Lower lobe of right lung (tissue), 2 donors: ENCODE data around the gene CFAP91. TPM values are rescaled to one million over a fixed set of nuclear protein-coding genes. Genes with fewer than 3 reads are reported as not detected.

Source experiments
- ATAC-seq, 2 donors: fragments of 200-7000 bp; cut with Tn5 transposase; one replicate each; pipeline ENCODE4 v1.9.1; 2020 to 2022; ENCODE audit warnings: mild to moderate bottlenecking in 2 of 2, moderate library complexity in 2 of 2
- DNase-seq: peaks from one replicate; pipeline ENCODE4 v3.0.0-alpha.2; 2020
- H3K27ac ChIP-seq: fragments of 200-600 bp; one replicate; pipeline ENCODE4 v1.8.0; 2022
- H3K27me3 ChIP-seq: fragments of 200-600 bp; one replicate; pipeline ENCODE4 v1.8.0; 2022; ENCODE audit warnings: low read depth
- H3K36me3 ChIP-seq: fragments of 200-600 bp; one replicate; pipeline ENCODE4 v1.8.0; 2022; ENCODE audit warnings: mild to moderate bottlenecking
- H3K4me1 ChIP-seq: fragments of 200-600 bp; one replicate; pipeline ENCODE4 v1.8.0; 2022
- H3K4me3 ChIP-seq: fragments of 200-600 bp; one replicate; pipeline ENCODE4 v1.8.0; 2022; ENCODE audit warnings: mild to moderate bottlenecking
- H3K9me3 ChIP-seq: fragments of 200-600 bp; one replicate; pipeline ENCODE4 v1.8.0; 2022
- intact Hi-C: fragments of 100-400 bp; cut with DNase I; formaldehyde crosslinking; loops from one replicate; pipeline ENCODE4 v1.11.0; 2022
- total RNA-seq: library from RNA; stranded (reverse); fragmentation: NEBNext Ultra II Directional; extraction: Animal tissue kit (Norgen Biotek cat#: 25700); gene quantifications from one replicate; pipeline ENCODE4 v1.2.1, GENCODE V29; 2021
- TF ChIP-seq, protein P1 (sequence below): fragments of 200-600 bp; IDR thresholded peaks from one replicate; pipeline ENCODE4 v1.8.0; 2022; ENCODE audit warnings: antibody characterized with exemption, mild to moderate bottlenecking
- donor health status: DM: no; HTN: yes; CAD: no; lungs with severe emphysema.

Gene CFAP91
- total RNA-seq, 1 donor from 2014 or later: 9.0 TPM

- peaks cover 31% of the 10 kb centered on the region for H3K36me3 ChIP-seq
- TF ChIP-seq, protein P1, sequence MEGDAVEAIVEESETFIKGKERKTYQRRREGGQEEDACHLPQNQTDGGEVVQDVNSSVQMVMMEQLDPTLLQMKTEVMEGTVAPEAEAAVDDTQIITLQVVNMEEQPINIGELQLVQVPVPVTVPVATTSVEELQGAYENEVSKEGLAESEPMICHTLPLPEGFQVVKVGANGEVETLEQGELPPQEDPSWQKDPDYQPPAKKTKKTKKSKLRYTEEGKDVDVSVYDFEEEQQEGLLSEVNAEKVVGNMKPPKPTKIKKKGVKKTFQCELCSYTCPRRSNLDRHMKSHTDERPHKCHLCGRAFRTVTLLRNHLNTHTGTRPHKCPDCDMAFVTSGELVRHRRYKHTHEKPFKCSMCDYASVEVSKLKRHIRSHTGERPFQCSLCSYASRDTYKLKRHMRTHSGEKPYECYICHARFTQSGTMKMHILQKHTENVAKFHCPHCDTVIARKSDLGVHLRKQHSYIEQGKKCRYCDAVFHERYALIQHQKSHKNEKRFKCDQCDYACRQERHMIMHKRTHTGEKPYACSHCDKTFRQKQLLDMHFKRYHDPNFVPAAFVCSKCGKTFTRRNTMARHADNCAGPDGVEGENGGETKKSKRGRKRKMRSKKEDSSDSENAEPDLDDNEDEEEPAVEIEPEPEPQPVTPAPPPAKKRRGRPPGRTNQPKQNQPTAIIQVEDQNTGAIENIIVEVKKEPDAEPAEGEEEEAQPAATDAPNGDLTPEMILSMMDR: no peak
- no peak for DNase-seq
- H3K9me3 ChIP-seq: no peaks in the 10 kb centered on the region
- H3K4me1 ChIP-seq: peaks cover 14% of the 10 kb centered on the region
- H3K27me3 ChIP-seq: no peaks in the 10 kb centered on the region
- H3K4me3 ChIP-seq: no peak overlapping the region
- intact Hi-C loops: no loop called here
- ATAC-seq: no peak
- no peak overlapping the region for H3K27ac ChIP-seq
These were observed 36.8 kb upstream of the CFAP91 start for GRCh38 chr3:119665954-119666559.

DNA sequence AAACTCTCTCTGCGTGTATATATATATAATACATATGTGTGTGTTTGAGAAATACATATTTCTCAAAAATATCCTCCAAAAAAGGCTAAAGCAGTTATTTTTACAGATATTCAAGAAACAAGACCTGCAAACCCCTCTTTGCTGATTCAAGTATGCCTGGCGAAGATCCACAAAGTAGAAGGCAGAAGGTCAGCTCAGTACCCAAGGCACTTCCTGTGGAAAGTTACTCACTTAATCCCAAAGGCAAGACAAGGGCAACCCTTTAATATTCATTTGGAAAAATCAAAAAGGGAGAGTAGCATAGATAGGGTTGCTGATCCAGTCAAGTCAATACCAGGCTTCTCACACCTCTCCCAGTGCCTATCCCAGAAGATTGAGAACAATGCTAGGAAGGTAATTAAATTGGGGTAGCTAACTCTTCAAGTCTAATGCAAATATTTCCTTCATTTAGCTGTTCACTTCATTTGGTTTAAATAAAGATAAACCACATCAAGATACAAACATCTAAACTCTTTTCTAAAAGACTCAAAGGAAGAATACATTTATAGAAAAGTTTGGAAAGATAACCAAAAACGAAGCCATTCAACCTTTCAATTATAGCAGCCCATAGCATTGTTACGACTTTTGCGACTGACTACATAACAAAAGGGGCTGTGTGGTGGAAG, 32.8 kb upstream of the CFAP91 start:
- Histone ChIP-seq H3K9me3 (no peaks in the 10 kb centered on the region), H3K4me1 (peaks cover 13% of the 10 kb centered on the region), H3K36me3 (peaks cover 71% of the 10 kb centered on the region), H3K4me3 (no peak overlapping the region), H3K27me3 (no peaks in the 10 kb centered on the region), H3K27ac (no peak overlapping the region)
- no peak for DNase-seq
- intact Hi-C loops: no loop called here
- no peak for ATAC-seq
- TF ChIP-seq, protein P1: no peak

GRCh38 chr3:119672776-119673175, 30.0 kb upstream of the CFAP91 start:
- peaks cover 72% of the 10 kb centered on the region for H3K36me3 ChIP-seq
- H3K27ac ChIP-seq: no peak overlapping the region
- intact Hi-C loops: no loop called here

DNA sequence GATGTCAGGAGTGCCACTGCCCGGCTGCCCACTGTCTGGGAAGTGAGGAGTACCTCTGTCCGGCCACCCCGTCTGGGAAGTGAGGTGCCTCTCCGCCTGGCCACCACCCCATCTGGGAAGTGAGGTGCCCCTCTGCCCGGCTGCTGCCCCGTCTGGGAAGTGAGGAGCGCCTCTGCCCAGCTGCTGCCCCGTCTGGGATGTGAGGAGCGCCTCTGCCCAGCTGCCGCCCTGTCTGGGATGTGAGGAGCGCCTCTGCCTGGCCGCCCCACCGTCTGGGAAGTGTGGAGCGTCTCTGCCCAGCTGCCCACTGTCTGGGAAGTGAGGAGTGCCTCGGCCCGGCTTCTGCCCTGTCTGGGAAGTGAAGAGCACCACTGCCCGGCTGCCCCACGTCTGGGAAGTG, 28.9 kb upstream of the CFAP91 start:
- peaks cover 30% of the 10 kb centered on the region for H3K4me1 ChIP-seq
- TF ChIP-seq, protein P1: no peak
- no peaks in the 10 kb centered on the region for H3K27me3 ChIP-seq
- peaks cover 61% of the 10 kb centered on the region for H3K36me3 ChIP-seq
- ATAC-seq (no peak), DNase-seq (no peak)
- H3K27ac ChIP-seq: no peak overlapping the region
- intact Hi-C loops: no loop called here
- H3K4me3 ChIP-seq: no peak overlapping the region
- H3K9me3 ChIP-seq: no peaks in the 10 kb centered on the region

More at GRCh38 chr3:119672776-119673175, 30.0 kb upstream of the CFAP91 start:
- Histone ChIP-seq H3K4me1 (peaks cover 25% of the 10 kb centered on the region), H3K27me3 (no peaks in the 10 kb centered on the region), H3K9me3 (no peaks in the 10 kb centered on the region), H3K4me3 (no peak overlapping the region)
- no peak for ATAC-seq
- TF ChIP-seq, protein P1: no peak
- DNase-seq: no peak

DNA sequence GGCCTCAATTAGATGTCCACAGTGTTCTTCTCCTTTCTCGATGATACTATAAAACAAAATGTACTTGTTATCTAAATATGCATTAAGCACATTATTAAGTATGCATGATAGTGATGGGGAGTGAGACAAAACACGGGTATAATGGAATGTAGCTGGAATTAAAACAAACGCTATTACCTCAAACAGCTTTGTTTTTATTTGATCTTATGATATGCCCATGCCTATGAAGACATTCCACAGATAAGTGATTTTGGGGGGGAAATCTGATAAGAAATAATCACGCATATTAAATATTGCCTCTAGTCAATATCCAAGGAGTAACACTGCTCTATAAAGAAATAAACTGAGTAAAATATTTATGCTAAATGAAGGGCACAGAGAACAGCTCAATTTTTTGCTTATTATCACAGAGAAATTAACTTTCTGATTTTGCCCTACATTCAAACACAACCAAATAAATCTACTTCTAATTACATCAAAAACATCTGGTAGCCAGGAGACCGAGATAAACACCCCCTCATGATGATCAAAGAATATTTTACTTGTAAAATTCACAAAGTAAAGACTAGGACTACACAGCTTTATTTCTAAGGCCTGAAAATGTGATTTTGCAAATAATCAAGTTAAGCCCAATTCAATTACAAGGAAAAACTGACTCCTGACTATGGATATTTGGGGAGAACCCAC, 27.5 kb upstream of the CFAP91 start:
- peaks cover 46% of the 10 kb centered on the region for H3K36me3 ChIP-seq
- H3K4me3 ChIP-seq: peak overlapping the region; percentile 65
- no peak for ATAC-seq
- intact Hi-C loops: no loop called here
- peaks cover 24% of the 10 kb centered on the region for H3K4me1 ChIP-seq
- H3K27ac ChIP-seq: peak overlapping the region; percentile 93
- no peak for DNase-seq
- TF ChIP-seq, protein P1: no peak
- H3K27me3 ChIP-seq: no peaks in the 10 kb centered on the region
- H3K9me3 ChIP-seq: no peaks in the 10 kb centered on the region
